Naive thymus-derived CD4-positive, alpha-beta T cell (primary cell): ENCODE measurements around the gene C17orf67. TPM values are rescaled to one million over a fixed set of nuclear protein-coding genes. Genes with fewer than 3 reads are reported as not detected.
A peak's percentile ranks its signal among the peaks of the same experiment; 100 is the strongest.

Experiments
- ATAC-seq: fragments of 150-1000 bp; cut with Tn5 transposase; 2 replicates; pipeline ENCODE4 v1.10.0; 2021; ENCODE audit warnings: mild to moderate bottlenecking, moderate library complexity
- CTCF ChIA-PET: fragments of 350-600 bp; sonication (Branson Sonifier 250); formaldehyde crosslinking; loops from one replicate; lab custom pipeline; 2021; ENCODE audit warnings: antibody characterized with exemption; lab: Charles Lee
- POLR2A ChIA-PET: fragments of 350-600 bp; sonication (Branson Sonifier 250); formaldehyde crosslinking; loops from one replicate; lab custom pipeline; 2021; ENCODE audit warnings: antibody characterized with exemption, inconsistent platforms; lab: Charles Lee
- DNase-seq, 9 donors: peaks; one replicate each; pipeline versions ENCODE4 v3.0.0 to v3.0.0-alpha.2; 2020 to 2022; ENCODE audit warnings: mixed read lengths in 1 of 9
- H3K27ac ChIP-seq: one replicate; pipeline ENCODE4 v1.7.0; 2013; ENCODE audit warnings: mild to moderate bottlenecking, low read depth, low read length, moderate library complexity
- H3K27me3 ChIP-seq, 2 donors: one replicate each; pipeline ENCODE4 v1.7.0; 2013; ENCODE audit warnings: low read length in 2 of 2, mild to moderate bottlenecking in 2 of 2, moderate library complexity in 2 of 2; ENCODE audit not compliant: control insufficient read depth in 2 of 2, insufficient read depth in 2 of 2
- H3K36me3 ChIP-seq, 3 experiments: 1 replicate in 2 of 3; 2 replicates in 1 of 3; pipeline ENCODE4 v1.7.0; 2013; ENCODE audit warnings: low read length in 3 of 3, mild to moderate bottlenecking in 3 of 3, moderate library complexity in 1 of 3; ENCODE audit not compliant: insufficient read depth in 3 of 3, control insufficient read depth in 2 of 3
- H3K4me1 ChIP-seq, 2 donors: one replicate each; pipeline ENCODE4 v1.7.0; 2013; ENCODE audit warnings: low read length in 2 of 2, mild to moderate bottlenecking in 2 of 2, moderate library complexity in 1 of 2; ENCODE audit not compliant: control insufficient read depth in 2 of 2, insufficient read depth in 2 of 2
- H3K4me3 ChIP-seq: 2 replicates; pipeline ENCODE4 v1.7.0; 2013; ENCODE audit warnings: mild to moderate bottlenecking, low read length
- H3K9me3 ChIP-seq, 3 experiments: 1 replicate in 2 of 3; 2 replicates in 1 of 3; pipeline ENCODE4 v1.7.0; 2013; ENCODE audit warnings: low read length in 3 of 3; ENCODE audit not compliant: control insufficient read depth in 2 of 3
- H3K27ac Mint-ChIP-seq, 9 donors: one replicate each; pipeline ENCODE4 v1.8.0; 2020 to 2022; ENCODE audit warnings: mixed read lengths in 9 of 9, mild to moderate bottlenecking in 8 of 9, moderate library complexity in 5 of 9, inconsistent platforms in 2 of 9
- H3K27me3 Mint-ChIP-seq, 5 donors: one replicate each; pipeline ENCODE4 v1.8.0; 2021 to 2022; ENCODE audit warnings: mixed read lengths in 5 of 5, mild to moderate bottlenecking in 1 of 5
- H3K36me3 Mint-ChIP-seq, 5 donors: one replicate each; pipeline ENCODE4 v1.8.0; 2020 to 2022; ENCODE audit warnings: mixed read lengths in 5 of 5, mild to moderate bottlenecking in 3 of 5, inconsistent platforms in 1 of 5
- H3K4me1 Mint-ChIP-seq, 7 donors: one replicate each; pipeline ENCODE4 v1.8.0; 2020 to 2022; ENCODE audit warnings: mixed read lengths in 7 of 7, mild to moderate bottlenecking in 3 of 7, inconsistent platforms in 1 of 7
- H3K4me3 Mint-ChIP-seq, 10 donors: one replicate each; pipeline ENCODE4 v1.8.0; 2020 to 2022; ENCODE audit warnings: mild to moderate bottlenecking in 10 of 10, mixed read lengths in 10 of 10, moderate library complexity in 6 of 10, inconsistent platforms in 2 of 10
- H3K9me3 Mint-ChIP-seq, 11 donors: one replicate each; pipeline ENCODE4 v1.8.0; 2020 to 2022; ENCODE audit warnings: mixed read lengths in 11 of 11, mild to moderate bottlenecking in 4 of 11, inconsistent platforms in 1 of 11, moderate library complexity in 1 of 11
- intact Hi-C, 2 donors: fragments of 100-400 bp; cut with micrococcal nuclease; formaldehyde crosslinking; loops; one replicate each; pipeline ENCODE4 v1.15.1; 2023
- polyA plus RNA-seq, 2 donors: library from polyadenylated mRNA; unstranded; fragments of 300-500 nt; fragmentation: Illumina TruSeq; gene quantifications; one replicate each; pipeline ENCODE4 v1.2.3, GENCODE V29; 2021
- total RNA-seq, 6 experiments: library from RNA in 5 of 6; stranded (reverse) in 5 of 6; gene quantifications; 1 replicate in 5 of 6; 2 replicates in 1 of 6; pipeline ENCODE4 v1.2.3 and lab custom pipeline; 2021 to 2026

The C17orf67 gene
- total and polyA plus RNA-seq, 7 experiments from 2014 or later: 1.1 to 9.1 (median 3.8) TPM

GRCh38 chr17:56861899-56862298 lies 28.2 kb upstream of the C17orf67 start:
- Mint-ChIP-seq H3K27me3 (no peaks in the 10 kb centered on the region), H3K9me3 (no peaks in the 10 kb centered on the region), H3K4me3 (no peak overlapping the region), H3K27ac (peak overlapping the region in 1 of 9 donors; percentile 6), H3K36me3 (peaks cover 10 to 34% (median 18%) of the 10 kb centered on the region in 5 donors), H3K4me1 (no peaks in the 10 kb centered on the region)
- ChIA-PET CTCF (no interaction called here), POLR2A (interaction anchor here (0.5 kb wide), 1 partner anchor 9 kb away, joined by 3 read pairs; no protein-coding TSS in a partner anchor)
- no peaks in the 10 kb centered on the region for H3K4me1 ChIP-seq
- no peak overlapping the region for H3K4me3 ChIP-seq
- DNase-seq (no peak), ATAC-seq (no peak)
- H3K9me3 ChIP-seq: no peaks in the 10 kb centered on the region
- no peak overlapping the region for H3K27ac ChIP-seq
- intact Hi-C loops: no loop called here
- H3K36me3 ChIP-seq: peaks cover 3 to 36% (median 5%) of the 10 kb centered on the region in 3 experiments
- no peaks in the 10 kb centered on the region for H3K27me3 ChIP-seq

DNA sequence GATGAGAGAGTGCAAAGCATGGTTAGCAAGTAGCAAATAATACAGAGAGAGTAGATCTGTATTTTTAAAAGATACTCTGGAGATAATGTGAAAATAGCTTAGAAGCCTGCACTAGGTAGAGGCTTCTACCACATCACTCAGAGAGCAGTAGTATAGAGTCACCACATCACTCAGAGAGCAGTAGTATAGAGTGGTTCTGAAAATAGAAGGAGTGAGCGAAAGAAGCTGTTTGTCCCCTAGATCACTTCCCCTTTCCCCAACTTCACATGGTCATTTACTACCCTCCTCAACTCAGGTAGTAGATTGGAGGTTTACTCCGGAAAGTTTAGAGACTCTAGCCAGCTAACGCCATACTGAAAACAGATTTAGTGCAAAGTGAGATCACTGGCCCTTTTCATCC lies 17.3 kb upstream of the C17orf67 start:
- ChIA-PET POLR2A (no interaction called here), CTCF (interaction anchor here (0.7 kb wide), 1 partner anchor 19 kb away, joined by 3 read pairs; no protein-coding TSS in a partner anchor)
- H3K27me3 ChIP-seq: no peaks in the 10 kb centered on the region
- DNase-seq (no peak), ATAC-seq (peak; percentile 32)
- Mint-ChIP-seq H3K4me1 (peaks cover 1 to 25% (median 8%) of the 10 kb centered on the region in 7 donors), H3K27me3 (no peaks in the 10 kb centered on the region), H3K9me3 (peaks cover 0 to 1% (median 0%) of the 10 kb centered on the region in 11 donors), H3K4me3 (no peak overlapping the region), H3K27ac (peak overlapping the region in 3 of 9 donors; percentile 2 to 76 (median 34)), H3K36me3 (peaks cover 18 to 53% (median 41%) of the 10 kb centered on the region in 5 donors)
- no peaks in the 10 kb centered on the region for H3K4me1 ChIP-seq
- no peaks in the 10 kb centered on the region for H3K9me3 ChIP-seq
- H3K27ac ChIP-seq: no peak overlapping the region
- H3K36me3 ChIP-seq: peaks cover 0 to 27% (median 8%) of the 10 kb centered on the region in 3 experiments
- no peak overlapping the region for H3K4me3 ChIP-seq
- intact Hi-C loops: no loop called here

GRCh38 chr17:56850591-56850990 lies 16.9 kb upstream of the C17orf67 start:
- Histone ChIP-seq H3K9me3 (no peaks in the 10 kb centered on the region), H3K4me1 (no peaks in the 10 kb centered on the region), H3K4me3 (no peak overlapping the region), H3K27me3 (no peaks in the 10 kb centered on the region), H3K36me3 (peaks cover 0 to 23% (median 8%) of the 10 kb centered on the region in 3 experiments), H3K27ac (no peak overlapping the region)
- no peak for ATAC-seq
- no peaks in the 10 kb centered on the region for H3K27me3 Mint-ChIP-seq
- CTCF ChIA-PET: no interaction called here
- H3K27ac Mint-ChIP-seq: peak overlapping the region in 2 of 9 donors; percentile 34 to 76
- peaks cover 18 to 52% (median 40%) of the 10 kb centered on the region in 5 donors for H3K36me3 Mint-ChIP-seq
- peaks cover 0 to 1% (median 0%) of the 10 kb centered on the region in 11 donors for H3K9me3 Mint-ChIP-seq
- H3K4me3 Mint-ChIP-seq: no peak overlapping the region
- intact Hi-C loops: no loop called here
- no peak for DNase-seq
- POLR2A ChIA-PET: interaction anchor here (0.6 kb wide), 1 partner anchor 31 kb away, joined by 3 read pairs; no protein-coding TSS in a partner anchor
- peaks cover 1 to 25% (median 8%) of the 10 kb centered on the region in 7 donors for H3K4me1 Mint-ChIP-seq

GRCh38 chr17:56849131-56849530 lies 15.4 kb upstream of the C17orf67 start:
- Mint-ChIP-seq H3K36me3 (peaks cover 18 to 53% (median 37%) of the 10 kb centered on the region in 5 donors), H3K27ac (peak overlapping the region in 1 of 9 donors; percentile 1), H3K27me3 (no peaks in the 10 kb centered on the region), H3K4me1 (peaks cover 1 to 25% (median 9%) of the 10 kb centered on the region in 7 donors), H3K9me3 (peaks cover 0 to 1% (median 0%) of the 10 kb centered on the region in 11 donors), H3K4me3 (no peak overlapping the region)
- POLR2A ChIA-PET: no interaction called here
- Histone ChIP-seq H3K27ac (no peak overlapping the region), H3K4me3 (no peak overlapping the region), H3K4me1 (no peaks in the 10 kb centered on the region), H3K9me3 (no peaks in the 10 kb centered on the region), H3K27me3 (no peaks in the 10 kb centered on the region), H3K36me3 (peaks cover 0 to 23% (median 8%) of the 10 kb centered on the region in 3 experiments)
- no peak for ATAC-seq
- CTCF ChIA-PET: no interaction called here
- DNase-seq: no peak
- intact Hi-C loops: no loop called here

- Histone ChIP-seq H3K27me3 (no peaks in the 10 kb centered on the region), H3K36me3 (peaks cover 0 to 23% (median 8%) of the 10 kb centered on the region in 3 experiments), H3K9me3 (no peaks in the 10 kb centered on the region), H3K4me1 (no peaks in the 10 kb centered on the region), H3K4me3 (no peak overlapping the region), H3K27ac (no peak overlapping the region)
- Mint-ChIP-seq H3K27me3 (no peaks in the 10 kb centered on the region), H3K36me3 (peaks cover 18 to 47% (median 41%) of the 10 kb centered on the region in 5 donors), H3K4me1 (peaks cover 4 to 28% (median 12%) of the 10 kb centered on the region in 7 donors), H3K9me3 (peaks cover 0 to 1% (median 0%) of the 10 kb centered on the region in 11 donors), H3K27ac (no peak overlapping the region), H3K4me3 (no peak overlapping the region)
- ATAC-seq (no peak), DNase-seq (no peak)
- CTCF ChIA-PET: no interaction called here
- intact Hi-C loops: no loop called here
- POLR2A ChIA-PET: no interaction called here
These were observed 13.4 kb upstream of the C17orf67 start for GRCh38 chr17:56847106-56847505.

DNA sequence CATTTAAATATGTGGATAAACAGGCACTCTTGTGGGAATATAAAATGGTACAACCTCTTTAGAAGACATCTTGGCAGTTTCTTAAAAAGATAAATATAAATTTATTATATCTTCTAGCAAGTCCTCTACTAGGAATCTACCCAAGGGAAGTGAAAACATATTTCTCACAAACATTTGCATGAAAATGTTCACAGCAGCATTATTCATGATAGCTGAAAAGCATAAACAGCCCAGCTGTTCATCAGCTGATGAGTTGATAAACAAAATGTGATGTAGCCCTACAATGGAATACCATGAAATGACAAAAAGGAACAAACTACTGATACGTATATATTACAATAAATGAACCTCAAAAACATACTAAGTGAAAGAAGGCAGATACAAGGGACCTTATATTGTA lies 12.2 kb upstream of the C17orf67 start:
- intact Hi-C loops: no loop called here
- Histone ChIP-seq H3K27me3 (no peaks in the 10 kb centered on the region), H3K4me1 (no peaks in the 10 kb centered on the region), H3K36me3 (peaks cover 0 to 16% (median 8%) of the 10 kb centered on the region in 3 experiments), H3K4me3 (no peak overlapping the region), H3K9me3 (no peaks in the 10 kb centered on the region), H3K27ac (no peak overlapping the region)
- no peak overlapping the region for H3K27ac Mint-ChIP-seq
- DNase-seq (no peak), ATAC-seq (no peak)
- no peak overlapping the region for H3K4me3 Mint-ChIP-seq
- POLR2A ChIA-PET: interaction anchor here (1.0 kb wide), 1 partner anchor 10 kb away, joined by 3 read pairs; no protein-coding TSS in a partner anchor
- H3K36me3 Mint-ChIP-seq: peaks cover 12 to 38% (median 32%) of the 10 kb centered on the region in 5 donors
- no peaks in the 10 kb centered on the region for H3K9me3 Mint-ChIP-seq
- CTCF ChIA-PET: no interaction called here
- H3K27me3 Mint-ChIP-seq: no peaks in the 10 kb centered on the region
- peaks cover 4 to 20% (median 7%) of the 10 kb centered on the region in 7 donors for H3K4me1 Mint-ChIP-seq
